Upper lobe of left lung (tissue), 4 donors: ENCODE measurements around the gene BCAS1.

Experiments used
- EP300 ChIP-seq, 4 donors: sonication (generic); formaldehyde crosslinking; IDR thresholded peaks; one replicate each; pipeline ENCODE4 v1.5.1; 2017; ENCODE audit warnings: antibody characterized with exemption in 4 of 4, control low read depth in 2 of 4
- POLR2A ChIP-seq, 4 donors: fragments of 450-650 bp; IDR thresholded peaks; one replicate each; pipeline ENCODE4 v1.5.1; 2016 to 2017; ENCODE audit warnings: antibody characterized with exemption in 4 of 4, mild to moderate bottlenecking in 2 of 4
- POLR2AphosphoS5 ChIP-seq, 2 donors: sonication (generic); formaldehyde crosslinking; IDR thresholded peaks; one replicate each; pipeline ENCODE4 v1.5.1; 2017; ENCODE audit warnings: antibody characterized with exemption in 2 of 2
- TF ChIP-seq, protein P1 (sequence below), 6 experiments: fragments of 450-650 bp in 4 of 6; fragments of 200-600 bp in 2 of 6; sonication (generic) in 2 of 6; IDR thresholded peaks; one replicate each; pipeline ENCODE4 v1.5.1; 2016 to 2019; ENCODE audit warnings: antibody characterized with exemption in 6 of 6

DNA sequence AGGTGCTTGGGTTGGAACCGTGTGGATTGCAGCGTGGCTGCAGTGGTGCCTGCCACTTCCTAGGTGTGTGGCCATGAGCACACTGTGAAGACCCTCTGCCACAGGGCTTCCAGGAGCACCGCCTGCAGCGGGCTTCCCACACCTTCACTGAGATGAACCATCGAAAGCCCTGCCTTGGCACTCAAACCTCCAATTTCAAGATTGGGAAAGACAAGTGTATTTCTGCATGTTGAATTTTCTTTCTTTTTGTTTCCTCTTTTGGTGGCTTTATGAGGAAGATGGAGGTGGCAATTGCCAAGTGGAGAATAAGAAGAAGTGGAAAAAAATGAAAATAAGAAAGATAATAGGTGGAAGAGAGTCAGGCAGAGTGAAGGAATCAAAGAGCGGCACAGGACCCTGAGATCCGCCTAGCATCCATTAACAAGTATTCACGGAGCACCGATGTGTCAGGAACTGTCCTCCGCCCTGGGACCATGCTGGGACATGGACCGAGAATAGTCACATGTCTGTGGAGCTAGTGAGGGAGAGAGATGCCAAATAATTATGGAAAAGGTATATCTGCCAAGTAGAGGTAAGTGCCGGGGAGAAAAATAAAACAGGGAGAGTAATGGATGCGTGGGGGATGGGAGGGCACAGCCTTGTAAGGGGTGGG is 159.9 kb downstream of the BCAS1 start:
- TF ChIP-seq EP300 (IDR thresholded peaks at IDR 0.05) = no peak
- TF ChIP-seq, protein P1, sequence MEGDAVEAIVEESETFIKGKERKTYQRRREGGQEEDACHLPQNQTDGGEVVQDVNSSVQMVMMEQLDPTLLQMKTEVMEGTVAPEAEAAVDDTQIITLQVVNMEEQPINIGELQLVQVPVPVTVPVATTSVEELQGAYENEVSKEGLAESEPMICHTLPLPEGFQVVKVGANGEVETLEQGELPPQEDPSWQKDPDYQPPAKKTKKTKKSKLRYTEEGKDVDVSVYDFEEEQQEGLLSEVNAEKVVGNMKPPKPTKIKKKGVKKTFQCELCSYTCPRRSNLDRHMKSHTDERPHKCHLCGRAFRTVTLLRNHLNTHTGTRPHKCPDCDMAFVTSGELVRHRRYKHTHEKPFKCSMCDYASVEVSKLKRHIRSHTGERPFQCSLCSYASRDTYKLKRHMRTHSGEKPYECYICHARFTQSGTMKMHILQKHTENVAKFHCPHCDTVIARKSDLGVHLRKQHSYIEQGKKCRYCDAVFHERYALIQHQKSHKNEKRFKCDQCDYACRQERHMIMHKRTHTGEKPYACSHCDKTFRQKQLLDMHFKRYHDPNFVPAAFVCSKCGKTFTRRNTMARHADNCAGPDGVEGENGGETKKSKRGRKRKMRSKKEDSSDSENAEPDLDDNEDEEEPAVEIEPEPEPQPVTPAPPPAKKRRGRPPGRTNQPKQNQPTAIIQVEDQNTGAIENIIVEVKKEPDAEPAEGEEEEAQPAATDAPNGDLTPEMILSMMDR (IDR thresholded peaks at IDR 0.05) = no peak
- TF ChIP-seq POLR2A (IDR thresholded peaks at IDR 0.05) = no peak
- TF ChIP-seq POLR2AphosphoS5 (IDR thresholded peaks at IDR 0.05) = no peak
